ENCODE results near the gene CHEK2.
"Not testable (repeated sequence)": the region's sequence is repeated elsewhere in the genome, so short reads cannot be mapped to it uniquely, and the experiment has no call there.

CHEK2 gene

GRCh38 chr22:28682966-28683365, 58.7 kb downstream of the CHEK2 start:
- DNase-seq: not testable (repeated sequence)

DNA sequence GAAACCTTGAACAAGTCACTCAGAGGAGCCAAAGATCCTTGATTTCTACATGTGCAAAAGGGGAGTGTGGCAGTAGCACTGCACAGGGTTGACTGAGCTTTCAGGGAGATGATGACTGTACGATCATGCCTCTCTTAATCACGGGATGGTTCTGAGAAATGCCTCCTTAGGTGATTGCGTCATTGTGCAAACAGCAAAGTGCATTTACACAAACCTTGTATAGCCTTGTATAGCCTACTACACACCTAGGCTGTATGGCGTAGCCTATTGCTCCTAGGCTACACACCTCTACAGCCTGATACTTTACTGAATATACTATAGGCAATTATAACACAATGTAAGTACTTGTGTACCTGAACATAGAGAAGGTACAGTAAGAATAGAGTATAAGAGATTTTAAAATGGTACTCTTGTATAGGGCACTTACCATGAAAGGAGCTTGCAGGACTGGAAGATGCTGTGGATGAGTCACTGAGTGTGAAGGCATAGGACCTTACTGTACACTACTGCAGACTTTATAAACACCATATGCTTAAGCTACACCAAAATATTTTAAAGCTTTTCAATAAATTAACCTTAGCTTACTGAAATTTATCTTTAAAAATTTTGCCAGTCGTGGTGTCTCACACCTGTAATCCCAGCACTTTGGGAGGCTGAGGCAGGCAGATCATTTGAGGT, 60.7 kb downstream of the CHEK2 start:
- DNase-seq: not testable (repeated sequence)

DNA sequence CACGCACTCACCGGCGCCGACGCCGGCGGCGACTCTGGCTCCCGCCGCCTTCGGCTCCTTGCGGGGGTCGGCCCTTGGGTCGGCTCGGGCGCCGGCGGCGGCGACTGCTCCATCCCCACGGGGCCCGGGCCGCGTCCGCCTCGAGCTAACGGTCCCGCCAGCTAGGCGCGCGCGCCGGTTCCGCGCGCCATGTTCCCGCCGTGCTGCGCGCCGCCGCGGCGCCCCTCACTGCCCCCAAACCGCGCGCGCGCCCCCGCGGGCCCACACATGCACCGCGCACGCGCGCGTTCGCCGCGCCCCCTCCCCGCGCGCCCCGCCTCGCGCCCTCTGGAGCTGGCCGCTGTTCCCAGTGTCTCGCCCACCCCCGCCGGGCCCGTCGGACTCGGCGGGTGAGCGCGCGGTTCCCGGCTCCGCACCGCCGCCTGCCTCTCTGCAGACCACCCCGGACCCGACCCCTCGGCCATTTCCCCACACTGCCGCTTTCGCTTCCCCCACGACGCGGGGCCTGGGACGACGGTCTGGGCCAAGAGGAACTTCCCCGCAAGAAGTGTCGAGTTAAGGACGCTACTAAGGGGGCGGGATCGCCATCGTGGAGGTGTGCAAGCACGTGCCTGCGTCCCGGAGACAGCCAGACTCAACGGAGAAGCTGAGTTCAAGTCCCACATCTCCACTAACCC, 61.9 kb downstream of the CHEK2 start, which contains the start of gene TTC28:
Gene TTC28 (minus strand): TSS at position 230 of the 677 bp plus-strand sequence. CDS start 117 bp downstream, at position 113.
- DNase-seq: peak in 1 of 5 donors; percentile 13

- DNase-seq: peak in 1 of 5 donors; percentile 4
These were observed 62.6 kb downstream of the CHEK2 start for GRCh38 chr22:28678778-28679610.

- DNase-seq: not testable (repeated sequence)
These were observed 63.5 kb downstream of the CHEK2 start for GRCh38 chr22:28678170-28678569.

GRCh38 chr22:28674121-28674563, 67.5 kb downstream of the CHEK2 start:
- DNase-seq: peak in 4 of 5 donors; percentile 8 to 78 (median 17)

DNA sequence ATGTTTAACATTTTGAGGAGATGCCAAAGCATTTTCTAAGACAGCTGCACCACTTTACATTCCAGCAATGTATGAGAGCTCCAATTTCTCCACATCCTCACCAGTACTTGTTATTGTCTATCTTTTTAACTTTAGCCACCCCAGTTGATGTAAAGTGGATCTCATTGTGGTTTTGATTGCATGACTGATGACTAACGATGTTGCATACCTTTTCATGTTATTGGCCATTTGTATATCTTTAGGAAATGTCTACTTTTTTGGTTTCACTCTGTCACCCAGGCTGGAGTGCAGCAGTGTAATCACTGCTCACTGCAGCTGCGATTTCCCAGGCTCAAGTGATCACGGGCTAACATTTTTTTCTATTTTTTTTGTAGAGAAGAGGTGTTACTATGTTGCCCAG, 70.9 kb downstream of the CHEK2 start:
- no peak for DNase-seq

- no peak for DNase-seq
These were observed 71.5 kb downstream of the CHEK2 start for GRCh38 chr22:28670161-28670560.

- DNase-seq: no peak
These were observed 72.2 kb downstream of the CHEK2 start for GRCh38 chr22:28669387-28669786.

DNA sequence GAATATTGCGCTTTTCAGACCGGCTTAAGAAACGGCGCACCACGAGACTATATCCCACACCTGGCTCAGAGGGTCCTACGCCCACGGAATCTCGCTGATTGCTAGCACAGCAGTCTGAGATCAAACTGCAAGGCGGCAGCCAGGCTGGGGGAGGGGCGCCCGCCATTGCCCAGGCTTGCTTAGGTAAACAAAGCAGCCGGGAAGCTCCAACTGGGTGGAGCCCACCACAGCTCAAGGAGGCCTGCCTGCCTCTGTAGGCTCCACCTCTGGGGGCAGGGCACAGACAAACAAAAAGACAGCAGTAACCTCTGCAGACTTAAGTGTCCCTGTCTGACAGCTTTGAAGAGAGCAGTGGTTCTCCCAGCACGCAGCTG, 78.1 kb downstream of the CHEK2 start:
- DNase-seq: not testable (repeated sequence)

- DNase-seq: no peak
These were observed 83.2 kb downstream of the CHEK2 start for GRCh38 chr22:28658448-28658847.

DNA sequence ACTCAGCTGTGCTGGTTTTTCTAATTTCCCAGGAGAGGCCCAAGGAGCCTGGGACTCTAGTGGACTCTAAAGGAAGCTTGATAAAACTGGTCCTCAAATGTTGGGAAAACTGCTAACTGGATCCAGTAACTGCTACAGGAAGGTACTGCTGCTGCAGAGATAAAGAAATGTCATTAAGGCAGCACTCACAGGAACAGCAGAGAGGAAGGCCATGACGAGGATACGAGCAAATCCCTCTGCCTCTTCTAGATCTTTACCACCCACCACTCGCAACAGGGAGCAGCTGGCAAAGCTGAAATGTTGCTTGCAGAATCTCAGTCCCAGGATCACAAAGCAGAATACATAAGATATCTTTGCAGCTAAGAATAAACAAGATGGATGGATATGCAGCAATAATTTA, 85.4 kb downstream of the CHEK2 start:
- no peak for DNase-seq

DNA sequence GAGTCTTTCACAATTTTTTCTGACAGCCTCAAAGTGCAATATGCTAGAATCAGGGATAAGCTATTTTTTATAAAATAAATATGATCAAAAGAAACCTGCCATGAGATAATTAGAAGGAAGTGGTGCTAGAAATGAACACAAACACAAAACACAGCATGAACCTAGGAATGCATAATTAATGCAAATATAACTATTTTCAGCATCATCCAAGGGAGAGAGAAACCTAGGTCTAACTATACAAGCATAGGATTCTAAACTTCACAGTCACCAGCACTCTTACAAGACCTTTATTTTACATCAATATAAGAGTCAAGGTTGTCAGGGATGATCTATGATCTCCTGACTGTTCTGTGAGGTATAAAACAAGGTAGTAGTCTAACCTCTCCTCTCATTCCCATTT, 91.2 kb downstream of the CHEK2 start:
- DNase-seq: no peak

DNA sequence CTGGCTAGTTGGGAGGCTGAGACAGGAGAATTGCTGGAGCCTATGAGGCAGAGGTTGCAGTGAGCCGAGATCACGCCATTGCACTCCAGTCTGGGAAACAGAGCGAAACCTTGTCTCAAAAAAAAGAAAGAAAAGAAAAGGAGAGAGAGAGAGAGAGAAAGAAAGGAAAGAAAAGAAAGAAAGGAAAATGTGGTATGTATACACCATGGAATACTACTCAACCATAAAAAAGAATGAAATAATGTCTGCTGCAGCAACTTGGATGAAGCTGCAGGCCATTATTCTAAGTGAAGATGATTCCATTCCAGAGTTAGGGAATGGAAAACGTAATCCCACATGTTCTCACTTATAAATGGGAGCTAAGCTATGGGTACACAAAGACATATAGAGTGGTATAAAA, 92.8 kb downstream of the CHEK2 start:
- no peak for DNase-seq

DNA sequence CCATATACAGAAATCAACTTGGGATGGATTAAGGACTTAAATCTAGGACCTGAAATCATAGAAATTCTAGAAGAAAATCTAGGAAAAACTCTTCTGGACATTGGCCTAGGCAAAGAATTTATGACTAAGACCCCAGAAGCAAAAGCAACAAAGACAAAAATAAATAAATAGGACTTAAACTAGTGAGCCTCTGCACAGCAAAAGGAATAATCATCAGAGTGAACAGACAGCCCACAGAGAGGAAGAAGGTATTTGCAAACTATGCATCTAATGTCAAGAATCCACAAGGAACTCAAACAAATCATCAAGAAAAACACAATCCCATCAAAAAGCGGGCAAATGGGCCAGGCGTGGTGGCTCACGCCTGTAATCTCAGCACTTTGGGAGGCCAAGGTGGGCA, 94.4 kb downstream of the CHEK2 start:
- DNase-seq: no peak

GRCh38 chr22:28639321-28639720, 102.3 kb downstream of the CHEK2 start:
- DNase-seq: no peak
